ENCODE data around the gene MRPL20.

- TF ChIP-seq POLR2AphosphoS5 (IDR thresholded peaks at IDR 0.05) (no peak), POLR2A (IDR thresholded peaks at IDR 0.05) (no peak)
- TF ChIP-seq, protein P1, sequence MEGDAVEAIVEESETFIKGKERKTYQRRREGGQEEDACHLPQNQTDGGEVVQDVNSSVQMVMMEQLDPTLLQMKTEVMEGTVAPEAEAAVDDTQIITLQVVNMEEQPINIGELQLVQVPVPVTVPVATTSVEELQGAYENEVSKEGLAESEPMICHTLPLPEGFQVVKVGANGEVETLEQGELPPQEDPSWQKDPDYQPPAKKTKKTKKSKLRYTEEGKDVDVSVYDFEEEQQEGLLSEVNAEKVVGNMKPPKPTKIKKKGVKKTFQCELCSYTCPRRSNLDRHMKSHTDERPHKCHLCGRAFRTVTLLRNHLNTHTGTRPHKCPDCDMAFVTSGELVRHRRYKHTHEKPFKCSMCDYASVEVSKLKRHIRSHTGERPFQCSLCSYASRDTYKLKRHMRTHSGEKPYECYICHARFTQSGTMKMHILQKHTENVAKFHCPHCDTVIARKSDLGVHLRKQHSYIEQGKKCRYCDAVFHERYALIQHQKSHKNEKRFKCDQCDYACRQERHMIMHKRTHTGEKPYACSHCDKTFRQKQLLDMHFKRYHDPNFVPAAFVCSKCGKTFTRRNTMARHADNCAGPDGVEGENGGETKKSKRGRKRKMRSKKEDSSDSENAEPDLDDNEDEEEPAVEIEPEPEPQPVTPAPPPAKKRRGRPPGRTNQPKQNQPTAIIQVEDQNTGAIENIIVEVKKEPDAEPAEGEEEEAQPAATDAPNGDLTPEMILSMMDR (IDR thresholded peaks at IDR 0.05) = no peak
These were observed 33.1 kb downstream of the MRPL20 start for GRCh38 chr1:1373815-1374588.

Measured in suprapubic skin (tissue), 4 donors.